Gastrocnemius medialis (tissue), 4 donors: ENCODE data around the gene NKD2.

Experiments
- CTCF ChIP-seq, 5 experiments: fragments of 450-650 bp in 3 of 5; fragments of 200-600 bp in 2 of 5; sonication (generic) in 2 of 5; IDR thresholded peaks in 4 of 5; conservative IDR thresholded peaks in 1 of 5; 1 replicate in 4 of 5; 2 replicates in 1 of 5; pipeline ENCODE4 v1.5.1; 2016 to 2019; ENCODE audit warnings: antibody characterized with exemption in 5 of 5, mild to moderate bottlenecking in 3 of 5, moderate library complexity in 3 of 5
- POLR2A ChIP-seq, 2 donors: fragments of 450-650 bp; IDR thresholded peaks; one replicate each; pipeline ENCODE4 v1.6.1; 2017; ENCODE audit warnings: antibody characterized with exemption in 2 of 2, mild to moderate bottlenecking in 2 of 2, moderate library complexity in 2 of 2

- TF ChIP-seq CTCF (IDR thresholded peaks at IDR 0.05 in 4 of 5, conservative IDR thresholded peaks at IDR 0.05 in 1 of 5): no peak
- no peak for TF ChIP-seq POLR2A (IDR thresholded peaks at IDR 0.05)
Observed at GRCh38 chr5:982377-983237, 26.0 kb upstream of the NKD2 start.
